Right renal pelvis (tissue), 4 donors: ENCODE results near the gene OR10H1. TPM values are rescaled to one million over a fixed set of nuclear protein-coding genes. Genes with fewer than 3 reads are reported as not detected.
"Not testable (repeated sequence)": the region's sequence is repeated elsewhere in the genome, so short reads cannot be mapped to it uniquely, and the experiment has no call there.

Experiments used
- DNase-seq, 4 donors: peaks; one replicate each; pipeline ENCODE4 v3.0.0-alpha.2; 2013; ENCODE audit warnings: low read depth in 4 of 4, low spot score in 3 of 4, missing footprints in 1 of 4
- polyA plus RNA-seq, 4 donors: library from polyadenylated mRNA; unstranded; fragments of 120-200 nt; gene quantifications; one replicate each; pipeline ENCODE4 v1.2.1, GENCODE V29; 2013; ENCODE audit not compliant: insufficient read length in 4 of 4

OR10H1 gene
- polyA plus RNA-seq, 4 donors, result 0.04 to 0.06 (median 0.06) TPM; not detected in 1

DNA sequence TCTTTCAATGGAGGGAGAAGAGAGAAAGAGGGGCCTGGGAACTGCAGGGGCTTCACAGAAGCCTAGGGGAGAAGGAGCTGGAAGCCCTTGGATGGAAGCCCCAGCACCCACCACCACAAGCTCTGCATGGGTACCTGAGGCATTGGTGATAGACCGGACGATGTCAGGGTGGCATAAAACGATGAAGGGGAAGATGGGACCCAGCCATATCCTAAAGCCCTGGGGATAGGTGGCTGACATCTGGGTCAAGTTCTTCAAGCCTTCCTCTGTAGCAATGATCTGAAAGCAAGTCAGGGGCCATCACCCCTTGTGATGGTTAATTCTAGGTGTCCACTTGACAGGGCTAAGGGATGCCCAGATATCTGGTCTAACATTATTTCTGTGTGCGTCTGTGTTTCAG lies 39.2 kb downstream of the OR10H1 start:
- no peak for DNase-seq

DNA sequence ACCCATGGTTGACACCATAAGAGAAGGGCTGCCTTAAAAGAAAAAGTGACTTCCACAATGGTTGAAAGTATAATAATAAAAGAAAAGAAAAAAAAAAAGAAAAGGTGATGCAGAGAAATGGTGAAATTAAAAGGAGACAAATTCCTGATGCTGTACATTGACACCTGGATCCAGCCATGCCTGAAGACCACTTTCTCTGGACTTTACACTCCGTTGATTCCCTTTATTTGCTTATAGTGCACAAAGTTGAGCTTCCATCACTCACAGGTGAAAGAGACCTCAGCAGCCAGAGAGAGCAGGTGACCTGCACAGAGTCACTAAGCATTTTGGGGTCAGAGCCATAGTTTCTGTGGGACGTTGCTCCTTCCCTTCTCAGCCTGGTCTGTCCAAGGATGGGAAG lies 40.2 kb downstream of the OR10H1 start:
- no peak for DNase-seq

DNA sequence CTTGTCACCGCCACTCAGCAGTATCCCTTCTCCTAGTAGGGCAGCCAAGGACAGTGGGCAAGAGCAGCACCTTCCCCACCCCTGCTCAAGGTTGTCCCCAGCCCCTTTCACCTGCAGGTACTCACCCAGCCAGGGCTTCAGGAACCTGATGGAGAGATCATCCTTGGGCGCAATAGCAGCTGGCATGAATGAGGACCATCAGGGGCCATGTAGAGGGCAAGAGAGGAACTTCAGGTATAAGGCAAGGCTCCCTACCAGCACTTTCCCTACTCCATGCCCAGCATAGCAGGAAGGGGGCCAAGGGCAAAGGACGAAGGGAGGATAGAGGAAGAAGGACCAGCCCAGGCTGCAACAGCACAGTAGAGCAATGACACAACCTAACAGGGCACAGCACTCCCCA lies 41.3 kb downstream of the OR10H1 start:
- DNase-seq, result not testable (repeated sequence)

DNA sequence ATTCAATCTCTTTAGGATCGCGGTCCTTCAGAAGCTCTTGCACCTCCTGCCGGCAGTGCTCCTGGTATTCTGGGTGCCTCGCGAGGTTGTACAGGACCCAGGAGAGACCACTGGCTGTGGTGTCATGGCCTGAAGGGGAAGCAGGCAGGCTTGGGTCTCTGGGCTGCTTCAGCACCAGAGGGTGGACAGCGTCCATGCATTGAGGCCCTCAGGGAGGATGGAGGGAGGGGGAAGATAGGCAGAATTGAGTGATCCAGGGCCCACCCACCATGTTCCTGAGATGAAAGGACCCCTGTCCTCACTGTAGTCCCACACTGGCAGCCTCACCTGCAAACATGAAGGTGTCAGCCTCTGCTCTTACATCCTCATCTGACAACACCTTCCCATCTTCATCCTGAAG lies 45.9 kb downstream of the OR10H1 start:
- DNase-seq, result no peak

DNA sequence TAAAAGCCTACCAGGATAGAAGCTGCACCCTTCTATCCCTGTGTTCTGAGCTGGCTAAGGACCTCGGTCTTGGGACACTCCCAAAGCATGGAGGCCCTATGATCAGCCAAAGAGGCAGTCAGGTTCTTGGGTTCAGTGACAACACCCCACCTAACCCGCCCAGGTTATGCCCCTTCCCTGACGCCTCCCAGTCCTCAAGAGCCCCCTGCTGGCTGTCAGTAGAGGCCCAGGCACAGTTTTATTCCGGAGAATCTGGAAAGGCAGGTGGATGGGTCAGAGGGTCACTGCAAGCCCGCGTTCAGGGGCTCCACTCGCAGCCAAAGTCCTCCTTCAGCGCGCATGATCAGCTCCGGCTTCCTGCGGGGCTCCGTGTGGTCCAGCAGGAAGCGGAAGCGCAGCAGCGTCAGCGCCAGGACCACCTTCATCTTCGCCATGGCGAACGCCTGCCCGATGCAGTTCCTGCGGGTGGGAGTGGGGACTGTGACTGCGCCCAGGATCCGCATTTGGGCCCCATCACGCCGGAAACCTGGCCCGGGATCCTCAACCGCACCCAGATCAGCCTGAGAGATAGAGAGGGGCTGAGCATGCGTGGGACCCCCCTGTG lies 55.4 kb downstream of the OR10H1 start:
- no peak for DNase-seq

DNA sequence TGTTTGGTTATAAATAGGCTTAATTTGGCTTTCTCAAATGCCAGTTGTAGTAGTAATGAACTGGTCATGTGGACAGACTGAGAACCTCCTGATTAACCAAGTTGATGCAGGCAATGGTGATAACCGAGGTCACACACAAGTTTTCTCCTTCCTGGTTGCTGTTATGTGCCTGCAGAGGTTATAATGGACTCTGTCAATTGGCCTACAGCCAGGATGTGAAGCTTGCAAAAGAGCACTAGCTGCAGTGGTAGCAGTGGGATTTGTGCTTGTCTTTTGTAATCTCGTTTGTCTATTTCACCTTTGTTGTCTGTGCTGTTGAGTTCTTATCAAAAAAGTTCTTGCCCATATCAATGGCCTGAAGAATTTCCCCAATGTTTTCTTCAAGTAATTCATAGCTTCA lies 57.1 kb downstream of the OR10H1 start:
- no peak for DNase-seq

Other genes starting within 250 kb of the OR10H1 start
- gene CYP4F8, start 200.4 kb downstream of the OR10H1 start, polyA plus RNA-seq, result under 1 TPM in 1 of 4 donors, not detected in 3; 0.01 TPM
- under 1 TPM; 0.19 to 0.81 (median 0.33) TPM for gene CYP4F3, start 174.8 kb downstream of the OR10H1 start, polyA plus RNA-seq
- 1 to 10 TPM in 2 of 4 donors, under 1 TPM in 2; 0.15 to 2.3 (median 0.94) TPM for gene CYP4F12, start 142.6 kb downstream of the OR10H1 start, polyA plus RNA-seq
- not detected for gene OR10H2, start 87.6 kb downstream of the OR10H1 start, polyA plus RNA-seq
- gene OR10H3, start 77.7 kb downstream of the OR10H1 start, polyA plus RNA-seq, result not detected
- under 1 TPM in 3 of 4 donors, not detected in 1; 0.04 to 0.06 (median 0.05) TPM for gene OR10H5, start 28.0 kb downstream of the OR10H1 start, polyA plus RNA-seq
- gene CYP4F2, start 82.4 kb upstream of the OR10H1 start, polyA plus RNA-seq, result under 1 TPM in 2 of 4 donors, not detected in 2; 0.19 to 0.30 TPM
- 1 to 10 TPM in 1 of 4 donors, under 1 TPM in 1, not detected in 2; 0.41 to 1.1 TPM for gene CYP4F11, start 118.9 kb upstream of the OR10H1 start, polyA plus RNA-seq
- not detected for gene OR10H4, start 133.3 kb upstream of the OR10H1 start, polyA plus RNA-seq